KOPT-K1 (cell line): ENCODE results near the gene GFI1.

Experiments used
- H3K27ac ChIP-seq: fragments of 200-600 bp; sonication (generic); 2 replicates; pipeline ENCODE4 v1.5.1; 2016; ENCODE audit warnings: antibody characterized with exemption, mild to moderate bottlenecking, low read depth, low read length; ENCODE audit not compliant: poor library complexity, severe bottlenecking
- H3K36me3 ChIP-seq: fragments of 200-600 bp; sonication (generic); 2 replicates; pipeline ENCODE4 v1.5.1; 2017; ENCODE audit warnings: antibody characterized with exemption, mild to moderate bottlenecking, low read length, moderate library complexity; ENCODE audit not compliant: insufficient read depth
- H3K9me3 ChIP-seq: fragments of 200-600 bp; sonication (generic); 2 replicates; pipeline ENCODE4 v1.5.1; 2017; ENCODE audit warnings: antibody characterized with exemption, low read length, mild to moderate bottlenecking; ENCODE audit not compliant: insufficient read depth, poor library complexity, severe bottlenecking

Gene GFI1

DNA sequence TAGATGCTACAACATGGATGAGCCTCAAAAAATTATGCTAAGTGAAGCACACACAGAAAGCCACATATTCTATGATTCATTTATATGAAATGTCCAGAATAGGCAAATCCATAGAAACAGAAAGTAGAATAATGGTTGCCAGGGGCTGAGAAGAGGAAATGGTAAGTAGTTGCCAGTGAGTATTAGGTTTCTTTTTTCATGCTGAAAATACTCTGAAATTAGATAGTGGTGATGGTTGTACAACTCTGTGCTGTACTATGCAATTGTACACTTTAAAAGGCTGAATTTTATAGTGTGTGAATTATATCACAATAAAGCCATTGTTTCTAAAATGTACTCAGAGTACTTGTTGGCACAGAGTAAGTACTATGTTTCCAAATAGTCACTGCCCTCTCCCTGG, 15.5 kb upstream of the GFI1 start:
- Histone ChIP-seq H3K27ac (no peak overlapping the region), H3K9me3 (no peaks in the 10 kb centered on the region), H3K36me3 (no peaks in the 10 kb centered on the region)

DNA sequence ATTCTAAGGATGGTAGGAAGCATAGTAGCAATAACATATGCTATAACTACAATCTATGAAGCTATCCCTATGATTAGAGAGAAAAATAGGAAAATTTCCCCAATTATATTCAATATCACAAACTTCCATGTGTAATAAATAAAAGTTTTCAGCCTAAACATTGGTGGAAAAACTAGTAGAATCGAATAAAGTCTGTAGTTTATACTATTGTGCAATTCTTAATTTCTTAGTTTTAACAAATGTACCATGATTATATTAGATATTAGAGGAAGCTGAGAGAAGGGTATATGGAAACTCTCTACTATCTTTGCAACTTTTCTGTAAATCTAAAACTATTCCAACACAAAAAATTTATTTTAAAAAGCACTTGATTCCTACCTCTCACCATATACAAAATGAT, 13.8 kb upstream of the GFI1 start:
- H3K27ac ChIP-seq: no peak overlapping the region
- H3K36me3 ChIP-seq: no peaks in the 10 kb centered on the region
- H3K9me3 ChIP-seq: no peaks in the 10 kb centered on the region

- Histone ChIP-seq H3K36me3 (no peaks in the 10 kb centered on the region), H3K27ac (peak overlapping the region; percentile 28), H3K9me3 (no peaks in the 10 kb centered on the region)
Observed at GRCh38 chr1:92495392-92496063, 8.8 kb upstream of the GFI1 start.

DNA sequence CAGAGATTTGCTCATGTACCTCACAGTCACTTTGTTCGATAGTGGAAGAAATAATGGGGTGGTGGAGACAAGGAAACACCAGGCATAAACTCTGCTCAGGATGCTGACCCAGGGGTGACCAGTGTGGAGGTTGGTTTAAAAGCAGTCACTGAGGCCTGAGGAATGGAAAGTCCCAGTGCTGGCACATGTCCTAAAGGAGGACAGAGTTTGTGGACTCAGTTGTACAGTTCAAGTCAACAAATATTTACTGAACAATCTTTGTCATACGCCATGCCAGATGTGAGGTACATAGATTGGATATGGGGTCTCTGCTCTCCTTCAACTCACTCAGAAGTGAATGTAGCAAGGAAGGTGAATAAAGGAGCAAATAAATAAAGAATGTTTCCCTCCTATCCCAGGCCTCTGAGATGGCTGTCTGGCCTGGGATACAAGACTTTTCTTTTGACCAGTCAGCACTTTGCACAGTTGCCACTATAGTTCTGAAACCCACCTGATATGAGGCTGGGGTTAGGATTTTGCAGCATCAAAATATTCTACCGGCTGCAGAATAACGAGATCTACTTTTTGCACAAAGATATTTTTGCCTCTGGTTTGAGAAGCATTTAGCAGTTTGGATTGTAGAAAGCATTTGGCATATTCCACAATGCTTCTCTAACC, 7.9 kb upstream of the GFI1 start:
- H3K36me3 ChIP-seq: no peaks in the 10 kb centered on the region
- H3K9me3 ChIP-seq: no peaks in the 10 kb centered on the region
- peak overlapping the region; percentile 28 for H3K27ac ChIP-seq

GRCh38 chr1:92493139-92493538, 6.4 kb upstream of the GFI1 start:
- Histone ChIP-seq H3K36me3 (no peaks in the 10 kb centered on the region), H3K27ac (no peak overlapping the region)

DNA sequence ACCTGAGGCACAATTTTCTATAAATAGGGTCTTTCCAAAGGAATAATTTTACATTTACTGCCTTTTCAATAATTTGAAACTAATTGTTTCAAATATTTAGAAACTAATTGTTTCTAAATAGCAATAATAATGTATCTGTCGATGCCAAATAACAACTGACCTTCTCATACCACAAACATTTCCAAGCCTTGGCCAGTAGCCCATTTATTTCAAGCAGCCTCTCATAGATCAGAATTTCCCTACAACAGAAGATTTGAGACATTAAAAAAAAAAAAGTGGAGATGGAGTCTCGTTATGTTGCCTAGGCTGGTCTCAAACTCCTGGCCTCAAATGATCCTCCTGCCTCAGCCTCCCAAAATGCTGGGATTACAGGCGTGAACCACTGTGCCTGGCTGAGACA, 2.1 kb upstream of the GFI1 start:
- H3K27ac ChIP-seq: peak overlapping the region; percentile 4
- H3K9me3 ChIP-seq: no peaks in the 10 kb centered on the region
- H3K36me3 ChIP-seq: no peaks in the 10 kb centered on the region

More at GRCh38 chr1:92493139-92493538, 6.4 kb upstream of the GFI1 start:
- no peaks in the 10 kb centered on the region for H3K9me3 ChIP-seq

DNA sequence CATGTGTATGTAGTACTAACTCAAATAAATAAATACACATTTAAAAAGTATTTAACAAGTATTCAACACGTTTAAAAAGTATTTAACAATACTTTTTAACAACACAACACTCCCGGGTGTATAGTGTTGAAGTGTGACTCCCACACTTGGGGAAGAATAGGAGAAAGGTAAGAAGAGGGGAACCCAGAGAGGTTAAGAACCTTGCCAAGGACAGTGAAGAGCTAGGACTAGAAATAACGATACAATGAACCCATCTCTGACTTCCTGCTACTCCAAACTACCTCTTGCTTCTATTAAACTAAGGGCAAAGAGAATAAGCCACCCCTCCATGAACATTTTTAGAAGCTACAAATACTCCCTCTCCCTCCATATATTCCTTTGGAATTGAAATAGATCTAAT, 1.7 kb upstream of the GFI1 start:
- H3K27ac ChIP-seq: peak overlapping the region; percentile 4
- H3K9me3 ChIP-seq: no peaks in the 10 kb centered on the region
- no peaks in the 10 kb centered on the region for H3K36me3 ChIP-seq

GRCh38 chr1:92487078-92487605, 417 bp upstream of the GFI1 start:
- peak overlapping the region; percentile 98 for H3K27ac ChIP-seq
- peaks cover 8% of the 10 kb centered on the region for H3K36me3 ChIP-seq
- H3K9me3 ChIP-seq: peaks cover under 1% of the 10 kb centered on the region

DNA sequence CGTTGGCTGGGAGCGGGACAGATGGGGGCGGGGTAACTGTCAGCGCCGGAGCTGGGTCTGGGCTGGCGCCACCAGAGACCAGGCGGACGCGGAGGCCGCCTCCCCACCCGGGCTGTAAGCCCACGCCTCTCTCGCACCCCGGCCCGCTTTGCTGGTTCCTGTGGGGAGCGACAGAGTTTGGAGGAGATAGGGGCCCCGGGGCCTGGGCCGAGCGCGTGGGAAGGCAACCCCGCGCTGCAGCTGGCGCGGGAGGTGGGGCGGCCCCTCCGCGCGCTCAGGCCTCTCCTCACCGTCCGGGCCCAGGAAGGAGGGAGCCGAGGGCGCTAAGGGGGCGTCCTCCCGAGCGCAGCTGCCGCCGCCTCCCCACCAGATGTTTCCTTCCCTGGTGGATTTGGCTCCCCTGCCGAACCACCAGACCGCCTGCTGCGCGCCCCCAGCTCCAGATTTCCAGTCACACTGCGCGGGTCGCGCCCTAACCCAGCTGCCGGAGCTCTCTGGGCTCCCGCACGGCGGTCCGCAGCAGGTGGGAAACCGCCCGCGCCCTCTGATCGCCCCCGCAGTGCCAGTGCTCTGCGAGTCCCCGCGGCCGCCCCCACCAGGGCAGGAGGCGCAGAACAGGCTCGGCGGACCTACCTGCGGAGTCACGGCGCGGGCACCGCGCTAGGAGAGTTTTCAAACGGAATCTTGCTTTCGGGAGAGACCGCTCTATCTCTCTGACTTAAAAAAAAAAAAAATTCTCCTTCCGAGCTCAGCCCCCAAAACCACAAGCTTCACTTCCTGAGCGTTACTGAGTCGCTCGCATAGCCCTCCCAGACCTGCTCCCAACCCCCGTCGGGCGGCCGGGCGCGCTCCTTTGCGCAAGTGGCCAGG, 1.1 kb downstream of the GFI1 start:
- Histone ChIP-seq H3K27ac (peak overlapping the region; percentile 98), H3K36me3 (peaks cover 23% of the 10 kb centered on the region), H3K9me3 (peaks cover 16% of the 10 kb centered on the region)

DNA sequence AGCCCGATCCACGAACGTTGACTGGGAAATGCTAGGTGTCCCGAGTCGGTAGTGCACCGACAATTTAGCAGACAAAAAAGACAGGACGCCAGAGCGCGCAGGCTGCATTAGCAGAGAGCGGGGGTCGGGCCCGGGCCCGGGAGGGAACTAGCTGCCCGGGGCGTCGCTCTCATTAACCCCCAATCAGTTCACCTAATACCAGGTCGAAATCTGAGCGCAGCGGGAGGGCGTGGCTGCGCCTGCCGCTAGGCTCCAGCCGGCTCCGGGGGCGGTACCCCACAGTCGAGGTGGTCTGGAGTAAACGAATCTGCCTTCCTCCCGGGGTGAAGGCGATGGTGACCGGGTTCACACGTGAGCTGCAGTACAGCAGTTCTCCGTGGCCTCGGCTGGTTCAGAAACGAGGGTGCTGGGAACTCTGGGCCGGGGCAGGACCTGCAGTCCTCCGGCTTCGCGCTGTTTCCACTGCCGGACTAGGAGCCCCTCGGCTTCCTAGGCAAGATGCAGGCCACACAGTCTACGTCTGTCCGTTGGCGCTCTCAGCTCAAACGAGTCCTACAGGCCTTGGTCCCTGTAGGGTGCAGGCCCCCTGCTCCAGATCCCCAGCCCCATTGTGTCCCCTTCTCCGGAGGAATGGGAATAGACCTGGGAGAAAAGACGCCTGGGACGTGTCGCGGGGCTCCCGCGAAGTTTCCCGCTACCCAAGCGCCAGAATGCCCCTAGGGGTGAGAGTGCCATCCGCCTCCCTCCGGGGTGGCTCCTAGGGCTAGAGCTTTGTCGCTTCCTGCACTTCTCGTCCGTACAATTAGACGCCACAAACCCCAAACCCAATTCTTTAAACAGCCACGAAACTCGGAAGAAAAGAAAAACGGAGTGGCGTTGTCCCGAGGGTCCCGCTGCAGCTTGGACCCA, 2.0 kb downstream of the GFI1 start:
- Histone ChIP-seq H3K27ac (peak overlapping the region; percentile 98), H3K36me3 (peaks cover 32% of the 10 kb centered on the region)

GRCh38 chr1:92483610-92484471, 2.9 kb downstream of the GFI1 start:
- H3K27ac ChIP-seq: peak overlapping the region; percentile 98
- peaks cover 41% of the 10 kb centered on the region for H3K36me3 ChIP-seq
- peaks cover 16% of the 10 kb centered on the region for H3K9me3 ChIP-seq

More for the DNA sequence above, 2.0 kb downstream of the GFI1 start:
- H3K9me3 ChIP-seq: peaks cover 16% of the 10 kb centered on the region

DNA sequence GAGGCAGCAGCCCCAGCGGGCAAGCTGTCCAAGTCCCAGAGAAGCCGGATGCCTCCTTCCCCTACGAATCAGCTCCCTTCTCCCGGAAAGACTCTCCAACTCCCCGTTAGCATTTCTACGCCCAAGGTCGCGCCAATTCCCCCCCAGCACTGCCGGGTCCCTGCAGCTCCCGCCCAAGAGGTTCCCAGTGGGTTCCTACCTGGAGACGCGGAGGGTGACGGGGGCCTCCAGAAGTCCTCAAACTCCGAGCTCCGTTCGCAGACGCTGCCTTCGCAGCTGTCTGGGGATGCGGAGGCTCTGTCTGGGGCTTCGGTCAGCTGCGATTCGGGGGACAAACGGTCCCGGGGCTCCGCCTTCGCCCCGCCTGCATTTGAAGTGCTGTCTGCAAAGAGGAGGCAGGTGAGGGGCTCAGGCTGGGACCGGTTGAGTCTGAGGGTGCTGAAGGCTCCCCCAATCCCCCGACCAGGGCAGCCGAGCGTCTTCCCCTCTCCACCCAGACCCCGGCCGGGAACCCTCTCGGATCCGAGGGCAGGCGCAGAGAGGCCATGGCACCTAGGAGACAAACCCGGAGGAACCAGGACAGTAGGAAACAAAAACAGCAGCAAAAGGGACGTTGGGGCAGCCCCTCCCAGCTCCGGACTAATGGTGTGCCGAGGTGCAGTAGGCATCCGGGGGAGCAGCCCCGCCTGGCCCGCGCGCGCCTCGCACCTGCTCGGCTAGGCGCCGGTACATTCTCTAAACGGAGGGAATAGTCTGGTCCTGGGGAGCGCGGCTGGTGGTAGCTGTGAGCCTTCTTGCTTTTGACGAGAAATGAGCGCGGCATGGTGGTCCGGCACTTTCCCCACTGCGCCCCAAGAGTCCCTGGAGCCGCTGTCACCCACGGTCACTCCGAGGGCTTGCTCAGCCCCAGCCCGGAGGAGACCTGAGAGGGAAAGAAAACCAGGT, 3.8 kb downstream of the GFI1 start:
- peaks cover 16% of the 10 kb centered on the region for H3K9me3 ChIP-seq
- peaks cover 50% of the 10 kb centered on the region for H3K36me3 ChIP-seq
- peak overlapping the region; percentile 98 for H3K27ac ChIP-seq
